ENCODE measurements around the gene NCKAP5.

GRCh38 chr2:133400411-133400810, 167.9 kb downstream of the NCKAP5 start:
- TF ChIP-seq POLR2A (IDR thresholded peaks at IDR 0.05) (no peak), CTCF (IDR thresholded peaks at IDR 0.05 in 8 of 11, conservative IDR thresholded peaks at IDR 0.05 in 3 of 11) (no peak)

Measured in spleen (tissue), 7 donors.